Common myeloid progenitor, CD34-positive (primary cell): ENCODE results near the gene B4GALT6.
A peak's percentile ranks its signal among the peaks of the same experiment; 100 is the strongest.

Experiments used
- CTCF ChIA-PET: fragments of 350-600 bp; sonication (Branson Sonifier 250); formaldehyde crosslinking; loops from one replicate; lab custom pipeline; 2021; ENCODE audit warnings: antibody characterized with exemption; lab: Charles Lee
- POLR2A ChIA-PET: fragments of 350-600 bp; sonication (Branson Sonifier 250); formaldehyde crosslinking; loops from one replicate; lab custom pipeline; 2021; ENCODE audit warnings: antibody characterized with exemption; lab: Charles Lee
- DNase-seq, 3 donors: peaks; one replicate each; pipeline versions ENCODE4 v3.0.0 to v3.0.0-alpha.2; 2013
- H3K27ac ChIP-seq, 2 experiments: 1 replicate in 1 of 2; 2 replicates in 1 of 2; pipeline ENCODE4 v1.7.0; 2013; ENCODE audit warnings: inconsistent platforms in 2 of 2, low read length in 2 of 2, mild to moderate bottlenecking in 2 of 2, low read depth in 1 of 2, moderate library complexity in 1 of 2; ENCODE audit not compliant: severe bottlenecking in 2 of 2, insufficient read depth in 1 of 2, poor library complexity in 1 of 2
- H3K27me3 ChIP-seq, 5 experiments: replicated peaks in 2 of 5; 1 replicate in 3 of 5; 2 replicates in 2 of 5; pipeline versions ENCODE4 v1.6.1 to v1.7.0; 2013; ENCODE audit warnings: low read length in 4 of 5, mild to moderate bottlenecking in 2 of 5, moderate library complexity in 2 of 5, inconsistent platforms in 1 of 5; ENCODE audit not compliant: insufficient read depth in 5 of 5, control insufficient read depth in 4 of 5
- H3K36me3 ChIP-seq, 4 experiments: 1 replicate in 2 of 4; 2 replicates in 2 of 4; pipeline versions ENCODE4 v1.6.1 to v1.7.0; 2013; ENCODE audit warnings: low read length in 3 of 4, control low read depth in 1 of 4, mild to moderate bottlenecking in 1 of 4; ENCODE audit not compliant: control insufficient read depth in 4 of 4, insufficient read depth in 4 of 4
- H3K4me1 ChIP-seq, 4 experiments: 1 replicate in 3 of 4; 2 replicates in 1 of 4; pipeline versions ENCODE4 v1.6.1 to v1.7.1; 2013; ENCODE audit warnings: low read length in 3 of 4, mild to moderate bottlenecking in 3 of 4, control low read depth in 1 of 4, inconsistent platforms in 1 of 4, moderate library complexity in 1 of 4; ENCODE audit not compliant: control insufficient read depth in 4 of 4, insufficient read depth in 4 of 4; ENCODE audit errors: control extremely low read depth in 1 of 4
- H3K4me3 ChIP-seq, 7 experiments: 1 replicate in 4 of 7; 2 replicates in 3 of 7; pipeline versions ENCODE4 v1.5.1 to v1.7.0; 2013; ENCODE audit warnings: mild to moderate bottlenecking in 7 of 7, low read length in 6 of 7, moderate library complexity in 6 of 7, inconsistent platforms in 2 of 7, low read depth in 2 of 7, control low read depth in 1 of 7; ENCODE audit not compliant: insufficient read depth in 4 of 7, control insufficient read depth in 1 of 7; ENCODE audit errors: extremely low read depth in 1 of 7
- H3K9me3 ChIP-seq, 5 experiments: 1 replicate in 4 of 5; 2 replicates in 1 of 5; pipeline versions ENCODE4 v1.6.1 to v1.7.1; 2013; ENCODE audit warnings: low read length in 4 of 5, mild to moderate bottlenecking in 2 of 5, inconsistent platforms in 1 of 5, low read depth in 1 of 5, moderate library complexity in 1 of 5; ENCODE audit not compliant: control insufficient read depth in 4 of 5, insufficient read depth in 2 of 5; ENCODE audit errors: control extremely low read depth in 1 of 5
- WGBS: methylation state at CpG from one replicate; pipeline ENCODE4 v1.1.5; 2013; ENCODE audit not compliant: insufficient coverage; 5-methylcytosine and 5-hydroxymethylcytosine counted together

B4GALT6 gene

DNA sequence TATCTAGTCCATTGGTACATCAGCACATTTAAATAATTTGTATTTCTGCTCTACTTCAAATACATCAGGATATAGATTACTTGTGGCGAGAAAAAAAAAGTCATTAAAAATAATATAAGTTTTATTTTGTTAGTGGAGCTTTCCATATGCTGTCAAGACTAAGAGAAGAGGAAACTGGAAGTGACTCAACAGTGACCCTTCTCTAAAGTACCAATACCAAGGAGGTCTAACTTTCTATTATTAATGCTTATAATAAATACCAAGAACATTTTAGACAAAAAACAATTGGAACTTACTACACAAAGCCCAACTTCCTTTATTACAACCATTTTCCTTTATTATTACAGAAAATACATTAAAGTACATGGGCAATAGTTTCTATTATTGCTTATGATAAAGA is 52.9 kb downstream of the B4GALT6 start:
- H3K4me1 ChIP-seq, result peaks cover 16 to 43% (median 35%) of the 10 kb centered on the region in 4 experiments
- no peak overlapping the region for H3K4me3 ChIP-seq
- H3K27ac ChIP-seq, result no peak overlapping the region
- no peak for DNase-seq
- POLR2A ChIA-PET, result no interaction called here
- H3K36me3 ChIP-seq, result peaks cover 0 to 26% (median 18%) of the 10 kb centered on the region in 4 experiments
- no peaks in the 10 kb centered on the region for H3K27me3 ChIP-seq
- WGBS, result no CpG with 5 or more reads among the region's 1 CpG
- CTCF ChIA-PET, result interaction anchor here (1.3 kb wide), 1 partner anchor 75 kb away, joined by 3 read pairs; no protein-coding TSS in a partner anchor
- H3K9me3 ChIP-seq, result no peaks in the 10 kb centered on the region

DNA sequence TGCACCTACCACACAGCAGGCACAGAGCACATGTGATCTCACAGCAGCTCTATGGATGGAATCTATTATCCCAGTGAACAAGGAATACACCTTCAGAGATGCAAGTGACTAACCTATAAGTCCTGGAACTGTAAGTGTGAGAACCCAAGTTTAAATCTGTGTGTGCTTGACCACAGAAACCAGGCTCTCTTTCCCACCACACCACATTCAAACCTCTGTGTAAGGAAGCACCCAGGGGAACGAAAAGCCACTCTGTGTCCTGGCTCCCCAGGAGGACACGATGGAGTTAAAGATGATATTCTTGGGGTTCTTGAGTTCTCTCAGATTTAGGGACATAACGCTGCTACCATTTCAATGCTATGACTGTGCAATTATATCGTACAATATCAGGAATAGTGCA is 53.8 kb downstream of the B4GALT6 start:
- ChIA-PET POLR2A (no interaction called here), CTCF (interaction anchor here (0.8 to 1.0 kb wide), 2 partner anchors 33 to 74 kb away, joined by 3 read pairs; no protein-coding TSS in a partner anchor)
- peaks cover 13 to 37% (median 31%) of the 10 kb centered on the region in 4 experiments for H3K4me1 ChIP-seq
- H3K9me3 ChIP-seq, result no peaks in the 10 kb centered on the region
- 100% methylated on average over 4 of the region's 4 CpGs for WGBS
- no peak overlapping the region for H3K27ac ChIP-seq
- DNase-seq, result no peak
- H3K4me3 ChIP-seq, result no peak overlapping the region
- no peaks in the 10 kb centered on the region for H3K27me3 ChIP-seq
- H3K36me3 ChIP-seq, result peaks cover 0 to 32% (median 21%) of the 10 kb centered on the region in 4 experiments

DNA sequence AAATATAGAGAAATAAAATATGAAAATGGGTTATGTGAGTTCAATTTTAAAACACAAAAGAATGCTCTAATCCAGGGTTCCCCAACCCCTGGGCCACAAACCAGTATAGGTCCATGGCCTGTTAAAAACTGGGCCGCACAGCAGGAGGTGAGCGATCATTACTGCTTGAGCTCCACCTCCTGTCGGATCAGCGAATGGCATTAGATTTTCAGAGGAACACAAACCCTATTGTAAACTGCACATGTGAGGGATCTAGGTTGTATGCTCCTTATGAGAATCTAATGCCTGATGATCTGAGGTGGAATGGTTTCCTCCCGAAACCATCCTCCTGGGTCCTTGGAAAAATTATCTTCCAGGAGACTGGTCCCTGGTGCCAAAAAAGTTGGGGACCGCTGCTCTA is 58.0 kb downstream of the B4GALT6 start:
- WGBS, result 100% methylated on average over 4 of the region's 6 CpGs
- POLR2A ChIA-PET, result no interaction called here
- Histone ChIP-seq H3K4me3 (no peak overlapping the region), H3K27me3 (no peaks in the 10 kb centered on the region), H3K9me3 (no peaks in the 10 kb centered on the region), H3K4me1 (peaks cover 0 to 5% (median 2%) of the 10 kb centered on the region in 4 experiments), H3K36me3 (peaks cover 0 to 37% (median 26%) of the 10 kb centered on the region in 4 experiments), H3K27ac (no peak overlapping the region)
- peak in 1 of 3 donors; percentile 16 for DNase-seq
- CTCF ChIA-PET, result no interaction called here

DNA sequence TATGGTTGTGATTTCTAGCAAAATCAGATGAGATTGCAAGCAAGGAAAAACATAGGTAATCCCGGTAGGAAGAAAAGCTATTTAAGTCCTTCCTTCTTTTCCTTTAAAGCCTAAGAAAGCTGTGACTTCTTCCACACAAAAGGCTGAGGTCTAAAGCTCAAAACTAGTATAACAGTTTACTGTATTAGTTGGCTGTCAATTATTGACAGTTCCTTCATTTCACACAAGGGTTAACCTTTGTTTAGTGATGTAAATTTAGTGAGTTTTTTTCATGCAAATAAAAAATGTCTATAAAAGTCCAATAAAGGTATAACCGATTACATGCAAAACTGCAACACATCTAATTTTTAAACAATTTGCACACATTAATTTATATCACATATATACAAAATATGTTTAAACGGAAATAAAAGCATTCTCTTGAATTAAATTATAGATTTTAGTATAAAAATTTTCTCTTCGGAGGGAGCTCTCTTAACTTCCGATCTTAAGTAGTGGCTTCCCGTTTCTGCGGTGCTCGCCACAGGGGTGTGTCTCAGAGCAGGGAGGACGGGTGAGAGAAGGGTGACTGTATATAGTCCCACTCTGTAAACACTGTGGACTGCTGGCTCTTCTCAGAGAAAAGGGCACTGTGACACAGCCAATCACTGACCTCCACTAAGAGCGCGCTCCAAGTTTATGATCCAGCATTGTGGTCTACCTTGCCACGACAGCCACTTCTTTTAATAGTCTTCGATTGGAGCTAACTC is 59.3 kb downstream of the B4GALT6 start:
- Histone ChIP-seq H3K4me1 (no peaks in the 10 kb centered on the region), H3K36me3 (peaks cover 0 to 30% (median 22%) of the 10 kb centered on the region in 4 experiments), H3K27ac (no peak overlapping the region), H3K27me3 (no peaks in the 10 kb centered on the region), H3K4me3 (no peak overlapping the region), H3K9me3 (no peaks in the 10 kb centered on the region)
- POLR2A ChIA-PET, result no interaction called here
- DNase-seq, result peak in 2 of 3 donors; percentile 49 to 65
- WGBS, result 81% methylated on average over 6 of the region's 13 CpGs
- CTCF ChIA-PET, result interaction anchor here (0.6 kb wide), 1 partner anchor 33 kb away, joined by 4 read pairs; no protein-coding TSS in a partner anchor

DNA sequence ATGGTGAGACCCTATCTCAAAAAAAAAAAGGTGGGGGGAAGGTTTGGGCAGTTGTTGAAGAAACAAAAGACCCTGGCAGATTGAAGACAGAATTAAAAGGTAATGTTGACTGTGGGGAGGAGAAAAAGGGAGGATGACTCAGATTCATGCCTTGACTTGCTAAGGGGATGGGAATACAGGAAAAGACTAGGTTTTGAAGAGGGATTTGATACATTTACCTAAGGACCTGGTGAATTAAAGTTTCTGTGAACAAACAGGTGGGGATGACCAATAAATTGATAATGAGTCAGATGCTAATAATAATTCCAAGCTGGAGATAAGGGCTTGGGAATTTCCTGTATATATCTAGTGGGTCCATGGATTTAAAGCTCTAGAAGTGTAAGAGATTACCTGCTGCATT is 65.1 kb downstream of the B4GALT6 start:
- peaks cover 0 to 11% (median 3%) of the 10 kb centered on the region in 4 experiments for H3K4me1 ChIP-seq
- CTCF ChIA-PET, result interaction anchor here (0.9 to 1.1 kb wide), 2 partner anchors 8 to 47 kb away, joined by 3 read pairs; no protein-coding TSS in a partner anchor
- no peak for DNase-seq
- no peaks in the 10 kb centered on the region for H3K27me3 ChIP-seq
- POLR2A ChIA-PET, result no interaction called here
- H3K4me3 ChIP-seq, result no peak overlapping the region
- H3K36me3 ChIP-seq, result peaks cover 0 to 7% (median 2%) of the 10 kb centered on the region in 4 experiments
- no peaks in the 10 kb centered on the region for H3K9me3 ChIP-seq
- H3K27ac ChIP-seq, result no peak overlapping the region

DNA sequence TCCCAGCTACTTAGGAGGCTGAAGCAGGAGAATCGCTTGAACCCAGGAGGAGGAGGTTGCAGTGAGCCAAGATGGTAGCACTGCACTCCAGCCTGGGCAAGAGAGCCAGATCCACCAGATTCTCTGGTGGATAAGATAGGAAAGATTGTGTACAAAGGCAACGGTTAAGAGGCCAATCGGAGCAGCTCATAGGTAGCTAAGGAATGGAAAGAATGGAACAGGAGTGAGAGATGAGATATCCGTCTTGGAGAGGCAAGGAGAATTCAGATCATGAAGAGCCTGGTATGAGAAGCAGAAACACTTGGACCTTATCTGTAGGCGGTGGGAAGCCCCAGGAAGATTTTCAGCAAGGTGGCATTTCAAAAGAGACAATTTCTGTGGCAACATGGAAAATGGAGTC is 65.6 kb downstream of the B4GALT6 start:
- CTCF ChIA-PET, result interaction anchor here (1.1 kb wide), 1 partner anchor 46 kb away, joined by 3 read pairs; no protein-coding TSS in a partner anchor

More for the DNA sequence above, 65.6 kb downstream of the B4GALT6 start:
- 95% methylated on average over 5 of the region's 5 CpGs for WGBS
- no peak overlapping the region for H3K27ac ChIP-seq
- H3K4me1 ChIP-seq, result peaks cover 0 to 11% (median 3%) of the 10 kb centered on the region in 4 experiments
- H3K36me3 ChIP-seq, result peaks cover 0 to 7% (median 2%) of the 10 kb centered on the region in 4 experiments
- no peaks in the 10 kb centered on the region for H3K9me3 ChIP-seq
- DNase-seq, result no peak
- H3K27me3 ChIP-seq, result no peaks in the 10 kb centered on the region
- no peak overlapping the region for H3K4me3 ChIP-seq
- POLR2A ChIA-PET, result interaction anchor here (0.7 kb wide), 1 partner anchor 53 kb away, joined by 3 read pairs; no protein-coding TSS in a partner anchor
